HEK293 (cell line): ENCODE results near the gene ATP10A.

Experiments
- CTCF ChIA-PET: fragments of 350-600 bp; formaldehyde crosslinking; extraction: SDS; loops from one replicate; lab custom pipeline; 2021; ENCODE audit warnings: antibody characterized with exemption; lab: Yijun Ruan, JAX
- POLR2A ChIA-PET: fragments of 300-600 bp; formaldehyde crosslinking; extraction: SDS; loops from one replicate; lab custom pipeline; 2020; ENCODE audit warnings: antibody characterized with exemption, inconsistent platforms; lab: Yijun Ruan, JAX
- H3K27ac ChIP-seq: fragments of 200-500 bp; sonication (Bioruptor generic); 2 replicates; pipeline ENCODE4 v1.5.1; 2014; ENCODE audit warnings: low read depth, low read length, control low read depth, inconsistent platforms; ENCODE audit errors: extremely low read depth
- H3K36me3 ChIP-seq, 2 experiments: fragments of 200-500 bp in 1 of 2; sonication (Bioruptor generic) in 1 of 2; 1 replicate in 1 of 2; 2 replicates in 1 of 2; pipeline ENCODE4 v1.5.1; 2014 to 2017; ENCODE audit warnings: inconsistent platforms in 2 of 2, low read length in 2 of 2; ENCODE audit not compliant: control insufficient read depth in 2 of 2, insufficient read depth in 1 of 2
- H3K4me1 ChIP-seq: fragments of 200-500 bp; sonication (Bioruptor generic); 2 replicates; pipeline ENCODE4 v1.5.1; 2014; ENCODE audit warnings: mild to moderate bottlenecking, low read length, inconsistent platforms; ENCODE audit not compliant: control insufficient read depth, insufficient read depth
- H3K4me3 ChIP-seq: 2 replicates; pipeline ENCODE4 v1.5.1; 2011; ENCODE audit warnings: low read depth, mild to moderate bottlenecking, control low read depth, low read length, moderate library complexity
- H3K9me3 ChIP-seq: fragments of 200-500 bp; sonication (Bioruptor generic); 2 replicates; pipeline ENCODE4 v1.5.1; 2014; ENCODE audit warnings: low read depth, low read length, inconsistent platforms; ENCODE audit not compliant: control insufficient read depth, insufficient read depth
- GLIS2 ChIP-seq: fragments of 450-650 bp; formaldehyde crosslinking; IDR thresholded peaks from 2 replicates; pipeline ENCODE4 v1.5.1; 2016; ENCODE audit warnings: missing biosample characterization, missing genetic modification characterization
- KLF8 ChIP-seq: fragments of 450-650 bp; formaldehyde crosslinking; IDR thresholded peaks from 2 replicates; pipeline ENCODE4 v1.5.1; 2016; ENCODE audit warnings: missing biosample characterization, missing genetic modification characterization
- WT1 ChIP-seq: fragments of 450-650 bp; formaldehyde crosslinking; IDR thresholded peaks from 2 replicates; pipeline ENCODE4 v1.5.1; 2016; ENCODE audit warnings: missing biosample characterization, missing genetic modification characterization
- ZNF138 ChIP-seq: fragments of 450-650 bp; formaldehyde crosslinking; IDR thresholded peaks from 2 replicates; pipeline ENCODE4 v1.5.1; 2016; ENCODE audit warnings: missing biosample characterization, missing genetic modification characterization, borderline replicate concordance
- ZNF175 ChIP-seq: fragments of 450-650 bp; formaldehyde crosslinking; IDR thresholded peaks from 2 replicates; pipeline ENCODE4 v1.5.1; 2016; ENCODE audit warnings: missing biosample characterization, missing genetic modification characterization
- ZNF324 ChIP-seq: fragments of 450-650 bp; formaldehyde crosslinking; IDR thresholded peaks from 2 replicates; pipeline ENCODE4 v1.5.1; 2016; ENCODE audit warnings: missing biosample characterization, missing genetic modification characterization
- ZNF426 ChIP-seq: fragments of 450-650 bp; formaldehyde crosslinking; IDR thresholded peaks from 2 replicates; pipeline ENCODE4 v1.5.1; 2017; ENCODE audit warnings: missing biosample characterization, missing genetic modification characterization, mild to moderate bottlenecking, inconsistent platforms, moderate library complexity
- ZNF510 ChIP-seq: fragments of 450-650 bp; formaldehyde crosslinking; IDR thresholded peaks from 2 replicates; pipeline ENCODE4 v1.5.1; 2018; ENCODE audit warnings: mild to moderate bottlenecking, missing genetic modification characterization, missing biosample characterization; ENCODE audit not compliant: insufficient replicate concordance
- ZNF677 ChIP-seq: fragments of 450-650 bp; IDR thresholded peaks from 2 replicates; pipeline ENCODE4 v1.5.0; 2018; ENCODE audit warnings: missing biosample characterization, mild to moderate bottlenecking, missing genetic modification characterization, moderate library complexity
- ZNF701 ChIP-seq: fragments of 450-650 bp; formaldehyde crosslinking; IDR thresholded peaks from 2 replicates; pipeline ENCODE4 v1.5.1; 2016; ENCODE audit warnings: missing biosample characterization, missing genetic modification characterization
- ZSCAN23 ChIP-seq: fragments of 450-650 bp; formaldehyde crosslinking; IDR thresholded peaks from 2 replicates; pipeline ENCODE4 v1.5.1; 2016; ENCODE audit warnings: missing biosample characterization, missing genetic modification characterization
- TF ChIP-seq, protein P1 (sequence below): fragments of 450-650 bp; formaldehyde crosslinking; conservative IDR thresholded peaks from 2 replicates; pipeline ENCODE4 v1.5.1; 2016; ENCODE audit warnings: low read depth, missing biosample characterization, missing genetic modification characterization
- TF ChIP-seq, protein P2 (sequence below): fragments of 450-650 bp; formaldehyde crosslinking; IDR thresholded peaks from 2 replicates; pipeline ENCODE4 v1.5.1; 2016; ENCODE audit warnings: missing biosample characterization, missing genetic modification characterization
- TF ChIP-seq, protein P3 (sequence below): fragments of 450-650 bp; formaldehyde crosslinking; IDR thresholded peaks from 2 replicates; pipeline ENCODE4 v1.5.1; 2017; ENCODE audit warnings: missing biosample characterization, missing genetic modification characterization
- TF ChIP-seq, protein P4 (sequence below): fragments of 450-650 bp; formaldehyde crosslinking; IDR thresholded peaks from 2 replicates; pipeline ENCODE4 v1.5.1; 2016; ENCODE audit warnings: missing biosample characterization, missing genetic modification characterization
- TF ChIP-seq, protein P5 (sequence below): fragments of 450-650 bp; formaldehyde crosslinking; IDR thresholded peaks from 2 replicates; pipeline ENCODE4 v1.5.1; 2016; ENCODE audit warnings: missing biosample characterization, missing genetic modification characterization
- TF ChIP-seq, protein P6 (sequence below): IDR thresholded peaks from 2 replicates; pipeline ENCODE4 v1.6.1; 2011; ENCODE audit warnings: mild to moderate bottlenecking, low read depth, low read length, borderline replicate concordance

The ATP10A gene

DNA sequence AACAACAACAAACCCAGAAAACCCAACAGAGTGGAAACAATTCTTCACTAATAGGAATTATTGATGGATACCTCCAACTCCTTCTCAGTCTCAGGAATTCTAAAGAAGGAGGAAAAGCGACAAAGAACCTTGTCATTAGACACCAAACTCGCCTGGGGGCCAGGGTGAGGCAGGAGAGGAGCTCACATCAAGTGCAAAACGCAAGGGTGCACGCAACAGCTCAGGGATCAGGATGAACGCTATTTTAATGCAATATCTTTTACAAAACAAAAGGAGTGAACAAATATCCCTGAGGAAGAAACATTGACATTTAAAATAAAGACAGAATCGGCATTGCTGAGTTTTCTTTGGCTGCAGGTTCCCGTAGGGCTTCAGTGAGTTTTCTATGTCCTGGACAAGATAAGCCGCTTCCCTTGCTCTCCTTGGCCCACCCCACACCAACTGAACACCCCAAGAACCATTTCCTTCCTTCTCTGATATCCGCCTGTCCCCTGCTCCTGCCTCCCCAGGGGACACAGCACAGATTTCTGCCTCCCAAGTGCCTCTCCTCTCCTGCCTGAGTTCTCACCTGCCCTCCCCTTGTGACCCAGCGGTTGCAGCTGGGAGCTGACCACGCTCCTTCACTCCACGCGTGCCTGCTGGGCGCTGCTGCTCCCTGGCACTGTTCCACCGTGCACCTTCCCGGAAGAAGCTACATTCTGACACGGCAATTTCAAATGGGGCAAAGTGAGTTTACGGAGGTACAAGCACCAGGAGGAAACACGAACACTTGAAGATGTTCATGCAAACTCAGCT lies 63.0 kb downstream of the ATP10A start (continued):
- TF ChIP-seq, protein P1, sequence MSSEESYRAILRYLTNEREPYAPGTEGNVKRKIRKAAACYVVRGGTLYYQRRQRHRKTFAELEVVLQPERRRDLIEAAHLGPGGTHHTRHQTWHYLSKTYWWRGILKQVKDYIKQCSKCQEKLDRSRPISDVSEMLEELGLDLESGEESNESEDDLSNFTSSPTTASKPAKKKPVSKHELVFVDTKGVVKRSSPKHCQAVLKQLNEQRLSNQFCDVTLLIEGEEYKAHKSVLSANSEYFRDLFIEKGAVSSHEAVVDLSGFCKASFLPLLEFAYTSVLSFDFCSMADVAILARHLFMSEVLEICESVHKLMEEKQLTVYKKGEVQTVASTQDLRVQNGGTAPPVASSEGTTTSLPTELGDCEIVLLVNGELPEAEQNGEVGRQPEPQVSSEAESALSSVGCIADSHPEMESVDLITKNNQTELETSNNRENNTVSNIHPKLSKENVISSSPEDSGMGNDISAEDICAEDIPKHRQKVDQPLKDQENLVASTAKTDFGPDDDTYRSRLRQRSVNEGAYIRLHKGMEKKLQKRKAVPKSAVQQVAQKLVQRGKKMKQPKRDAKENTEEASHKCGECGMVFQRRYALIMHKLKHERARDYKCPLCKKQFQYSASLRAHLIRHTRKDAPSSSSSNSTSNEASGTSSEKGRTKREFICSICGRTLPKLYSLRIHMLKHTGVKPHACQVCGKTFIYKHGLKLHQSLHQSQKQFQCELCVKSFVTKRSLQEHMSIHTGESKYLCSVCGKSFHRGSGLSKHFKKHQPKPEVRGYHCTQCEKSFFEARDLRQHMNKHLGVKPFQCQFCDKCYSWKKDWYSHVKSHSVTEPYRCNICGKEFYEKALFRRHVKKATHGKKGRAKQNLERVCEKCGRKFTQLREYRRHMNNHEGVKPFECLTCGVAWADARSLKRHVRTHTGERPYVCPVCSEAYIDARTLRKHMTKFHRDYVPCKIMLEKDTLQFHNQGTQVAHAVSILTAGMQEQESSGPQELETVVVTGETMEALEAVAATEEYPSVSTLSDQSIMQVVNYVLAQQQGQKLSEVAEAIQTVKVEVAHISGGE (tag by site-specific recombination) = no peak
- no peak for TF ChIP-seq GLIS2 (tag by site-specific recombination)
- no peak for TF ChIP-seq WT1 (tag by site-specific recombination)
- TF ChIP-seq ZNF426 (tag by site-specific recombination) = no peak
- TF ChIP-seq, protein P2, sequence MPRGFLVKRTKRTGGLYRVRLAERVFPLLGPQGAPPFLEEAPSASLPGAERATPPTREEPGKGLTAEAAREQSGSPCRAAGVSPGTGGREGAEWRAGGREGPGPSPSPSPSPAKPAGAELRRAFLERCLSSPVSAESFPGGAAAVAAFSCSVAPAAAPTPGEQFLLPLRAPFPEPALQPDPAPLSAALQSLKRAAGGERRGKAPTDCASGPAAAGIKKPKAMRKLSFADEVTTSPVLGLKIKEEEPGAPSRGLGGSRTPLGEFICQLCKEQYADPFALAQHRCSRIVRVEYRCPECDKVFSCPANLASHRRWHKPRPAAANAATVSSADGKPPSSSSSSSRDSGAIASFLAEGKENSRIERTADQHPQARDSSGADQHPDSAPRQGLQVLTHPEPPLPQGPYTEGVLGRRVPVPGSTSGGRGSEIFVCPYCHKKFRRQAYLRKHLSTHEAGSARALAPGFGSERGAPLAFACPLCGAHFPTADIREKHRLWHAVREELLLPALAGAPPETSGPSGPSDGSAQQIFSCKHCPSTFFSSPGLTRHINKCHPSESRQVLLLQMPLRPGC (tag by site-specific recombination) = no peak
- no peak for TF ChIP-seq ZNF175 (tag by site-specific recombination)

DNA sequence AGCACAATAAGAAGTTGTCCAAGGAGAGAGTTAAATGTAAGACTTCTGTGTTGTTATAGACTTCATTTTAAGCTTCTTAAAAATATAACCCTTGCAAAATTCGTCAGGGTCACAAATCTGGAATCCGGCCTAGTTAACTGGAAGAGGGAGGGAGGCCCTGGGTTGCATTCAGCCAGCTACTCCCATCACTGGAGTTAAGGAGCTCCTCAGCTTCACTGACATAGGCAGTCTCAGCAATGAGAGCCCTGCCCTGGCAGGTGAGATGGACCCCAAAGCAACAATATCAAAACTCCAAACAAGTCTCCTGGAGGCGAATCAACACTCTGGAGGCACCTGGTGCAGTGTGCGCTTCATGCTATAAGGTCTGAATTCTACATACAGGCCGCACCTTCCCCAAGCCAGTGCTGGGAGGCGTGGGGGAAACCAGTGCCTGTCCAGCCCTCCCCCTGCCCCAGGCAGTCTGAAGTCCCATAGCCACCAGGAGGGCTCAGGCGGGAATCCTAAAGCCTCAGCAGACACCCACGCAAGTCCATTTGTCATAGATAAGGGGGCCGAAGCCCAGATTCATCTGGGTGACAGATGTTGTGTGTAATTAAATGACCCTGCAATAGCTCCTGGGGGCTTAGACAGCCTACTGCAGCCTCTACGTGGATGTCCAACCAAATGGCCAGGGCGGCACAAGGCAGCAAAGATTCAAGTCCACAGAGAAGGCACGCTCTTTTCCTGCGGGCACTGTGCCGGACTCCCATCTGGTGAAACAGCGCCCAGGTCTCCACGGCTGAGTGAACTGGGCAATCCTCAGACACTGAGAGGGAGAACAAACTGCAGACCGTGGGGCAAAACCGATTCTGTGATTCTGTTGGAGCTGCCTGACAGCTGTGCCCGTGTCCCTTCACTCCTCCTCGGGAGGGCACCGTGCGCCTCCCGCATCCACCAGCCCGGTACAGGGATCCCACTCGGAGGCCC lies 64.9 kb downstream of the ATP10A start:
- Histone ChIP-seq H3K4me3 (no peak overlapping the region), H3K9me3 (no peaks in the 10 kb centered on the region), H3K36me3 (no peaks in the 10 kb centered on the region), H3K27ac (no peak overlapping the region), H3K4me1 (no peaks in the 10 kb centered on the region)
- POLR2A ChIA-PET = no interaction called here
- CTCF ChIA-PET = no interaction called here
- TF ChIP-seq, protein P3, sequence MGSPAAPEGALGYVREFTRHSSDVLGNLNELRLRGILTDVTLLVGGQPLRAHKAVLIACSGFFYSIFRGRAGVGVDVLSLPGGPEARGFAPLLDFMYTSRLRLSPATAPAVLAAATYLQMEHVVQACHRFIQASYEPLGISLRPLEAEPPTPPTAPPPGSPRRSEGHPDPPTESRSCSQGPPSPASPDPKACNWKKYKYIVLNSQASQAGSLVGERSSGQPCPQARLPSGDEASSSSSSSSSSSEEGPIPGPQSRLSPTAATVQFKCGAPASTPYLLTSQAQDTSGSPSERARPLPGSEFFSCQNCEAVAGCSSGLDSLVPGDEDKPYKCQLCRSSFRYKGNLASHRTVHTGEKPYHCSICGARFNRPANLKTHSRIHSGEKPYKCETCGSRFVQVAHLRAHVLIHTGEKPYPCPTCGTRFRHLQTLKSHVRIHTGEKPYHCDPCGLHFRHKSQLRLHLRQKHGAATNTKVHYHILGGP = no peak
- TF ChIP-seq, protein P4, sequence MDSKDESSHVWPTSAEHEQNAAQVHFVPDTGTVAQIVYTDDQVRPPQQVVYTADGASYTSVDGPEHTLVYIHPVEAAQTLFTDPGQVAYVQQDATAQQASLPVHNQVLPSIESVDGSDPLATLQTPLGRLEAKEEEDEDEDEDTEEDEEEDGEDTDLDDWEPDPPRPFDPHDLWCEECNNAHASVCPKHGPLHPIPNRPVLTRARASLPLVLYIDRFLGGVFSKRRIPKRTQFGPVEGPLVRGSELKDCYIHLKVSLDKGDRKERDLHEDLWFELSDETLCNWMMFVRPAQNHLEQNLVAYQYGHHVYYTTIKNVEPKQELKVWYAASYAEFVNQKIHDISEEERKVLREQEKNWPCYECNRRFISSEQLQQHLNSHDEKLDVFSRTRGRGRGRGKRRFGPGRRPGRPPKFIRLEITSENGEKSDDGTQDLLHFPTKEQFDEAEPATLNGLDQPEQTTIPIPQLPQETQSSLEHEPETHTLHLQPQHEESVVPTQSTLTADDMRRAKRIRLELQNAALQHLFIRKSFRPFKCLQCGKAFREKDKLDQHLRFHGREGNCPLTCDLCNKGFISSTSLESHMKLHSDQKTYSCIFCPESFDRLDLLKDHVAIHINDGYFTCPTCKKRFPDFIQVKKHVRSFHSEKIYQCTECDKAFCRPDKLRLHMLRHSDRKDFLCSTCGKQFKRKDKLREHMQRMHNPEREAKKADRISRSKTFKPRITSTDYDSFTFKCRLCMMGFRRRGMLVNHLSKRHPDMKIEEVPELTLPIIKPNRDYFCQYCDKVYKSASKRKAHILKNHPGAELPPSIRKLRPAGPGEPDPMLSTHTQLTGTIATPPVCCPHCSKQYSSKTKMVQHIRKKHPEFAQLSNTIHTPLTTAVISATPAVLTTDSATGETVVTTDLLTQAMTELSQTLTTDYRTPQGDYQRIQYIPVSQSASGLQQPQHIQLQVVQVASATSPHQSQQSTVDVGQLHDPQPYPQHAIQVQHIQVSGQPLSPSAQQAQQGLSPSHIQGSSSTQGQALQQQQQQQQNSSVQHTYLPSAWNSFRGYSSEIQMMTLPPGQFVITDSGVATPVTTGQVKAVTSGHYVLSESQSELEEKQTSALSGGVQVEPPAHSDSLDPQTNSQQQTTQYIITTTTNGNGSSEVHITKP (tag by site-specific recombination) = 0 out of 2 replicates have a peak, but pooled peaks have one; percentile 13
- TF ChIP-seq ZSCAN23 (tag by site-specific recombination) = no peak

DNA sequence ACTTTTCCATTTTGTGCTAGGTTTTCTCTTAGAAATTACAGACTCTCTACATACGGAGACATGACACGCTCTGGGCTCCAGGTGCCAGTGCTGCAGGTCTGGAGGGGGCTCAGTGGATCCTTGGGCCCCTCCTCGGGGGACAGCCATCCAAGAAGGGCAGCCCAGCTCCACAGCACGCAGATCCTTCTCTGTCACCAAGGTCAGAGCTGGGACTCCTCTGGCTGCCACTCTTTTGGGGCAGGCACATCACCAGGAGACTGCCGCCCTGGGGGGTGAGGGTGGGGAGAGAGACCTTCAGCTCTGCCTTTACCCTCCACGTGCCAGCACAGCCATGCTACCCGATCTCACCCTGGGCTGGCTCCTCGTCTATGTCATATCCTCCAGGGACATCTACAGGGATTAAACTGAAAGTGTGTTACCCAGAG lies 65.6 kb downstream of the ATP10A start:
- Histone ChIP-seq H3K9me3 (no peaks in the 10 kb centered on the region), H3K27ac (no peak overlapping the region), H3K4me3 (no peak overlapping the region), H3K36me3 (no peaks in the 10 kb centered on the region), H3K4me1 (no peaks in the 10 kb centered on the region)
- ChIA-PET POLR2A (no interaction called here), CTCF (no interaction called here)
- TF ChIP-seq, protein P5, sequence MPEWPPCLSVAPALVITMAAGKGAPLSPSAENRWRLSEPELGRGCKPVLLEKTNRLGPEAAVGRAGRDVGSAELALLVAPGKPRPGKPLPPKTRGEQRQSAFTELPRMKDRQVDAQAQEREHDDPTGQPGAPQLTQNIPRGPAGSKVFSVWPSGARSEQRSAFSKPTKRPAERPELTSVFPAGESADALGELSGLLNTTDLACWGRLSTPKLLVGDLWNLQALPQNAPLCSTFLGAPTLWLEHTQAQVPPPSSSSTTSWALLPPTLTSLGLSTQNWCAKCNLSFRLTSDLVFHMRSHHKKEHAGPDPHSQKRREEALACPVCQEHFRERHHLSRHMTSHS (tag by site-specific recombination) = no peak
- TF ChIP-seq ZNF510 (no peak), ZNF701 (no peak), ZNF138 (tag by site-specific recombination) (no peak), KLF8 (tag by site-specific recombination) (no peak), ZNF324 (tag by site-specific recombination) (no peak), ZNF677 (tag by site-specific recombination) (no peak)
- TF ChIP-seq, protein P6, sequence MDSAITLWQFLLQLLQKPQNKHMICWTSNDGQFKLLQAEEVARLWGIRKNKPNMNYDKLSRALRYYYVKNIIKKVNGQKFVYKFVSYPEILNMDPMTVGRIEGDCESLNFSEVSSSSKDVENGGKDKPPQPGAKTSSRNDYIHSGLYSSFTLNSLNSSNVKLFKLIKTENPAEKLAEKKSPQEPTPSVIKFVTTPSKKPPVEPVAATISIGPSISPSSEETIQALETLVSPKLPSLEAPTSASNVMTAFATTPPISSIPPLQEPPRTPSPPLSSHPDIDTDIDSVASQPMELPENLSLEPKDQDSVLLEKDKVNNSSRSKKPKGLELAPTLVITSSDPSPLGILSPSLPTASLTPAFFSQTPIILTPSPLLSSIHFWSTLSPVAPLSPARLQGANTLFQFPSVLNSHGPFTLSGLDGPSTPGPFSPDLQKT = no peak
